ENCODE results near the gene NR4A1.

DNA sequence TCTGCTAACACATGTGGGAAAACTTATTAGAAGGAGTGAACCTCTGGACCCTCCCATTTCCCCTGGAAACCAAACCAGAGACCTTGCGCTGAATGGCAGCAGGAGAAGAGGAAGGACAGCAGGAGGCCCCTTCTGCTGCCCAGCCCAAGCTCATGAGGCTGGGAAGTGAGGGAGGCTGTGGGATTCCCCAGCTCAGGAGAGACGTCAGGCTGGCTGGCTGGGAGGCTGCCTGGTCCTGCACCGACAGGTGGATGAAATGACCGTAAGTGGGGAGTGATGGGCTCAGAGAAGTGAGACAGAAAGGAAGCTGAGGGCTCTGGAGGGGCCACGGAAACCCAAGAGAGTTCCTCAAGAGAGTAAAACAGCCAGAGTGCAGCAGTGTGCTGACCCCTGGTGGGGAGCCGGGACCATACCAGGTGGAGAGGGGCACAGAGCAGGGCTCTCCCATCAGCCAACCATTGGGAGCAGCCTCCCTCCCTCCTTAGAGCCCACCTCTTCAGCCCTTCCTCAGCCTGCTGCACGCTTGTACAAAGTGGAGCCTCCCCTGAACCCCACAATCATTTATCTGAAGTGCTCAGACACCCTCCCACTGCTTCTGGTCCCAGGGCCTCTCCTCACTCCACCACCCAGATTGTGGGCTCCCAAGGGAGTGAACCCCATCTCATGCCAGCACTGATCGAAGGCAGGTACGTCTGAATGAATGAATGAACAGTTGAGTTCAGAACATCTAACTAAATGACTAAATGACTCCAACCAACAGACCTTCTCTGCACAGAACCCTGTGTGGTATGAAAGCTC is 30.5 kb upstream of the NR4A1 start:
- TF ChIP-seq, protein P1, sequence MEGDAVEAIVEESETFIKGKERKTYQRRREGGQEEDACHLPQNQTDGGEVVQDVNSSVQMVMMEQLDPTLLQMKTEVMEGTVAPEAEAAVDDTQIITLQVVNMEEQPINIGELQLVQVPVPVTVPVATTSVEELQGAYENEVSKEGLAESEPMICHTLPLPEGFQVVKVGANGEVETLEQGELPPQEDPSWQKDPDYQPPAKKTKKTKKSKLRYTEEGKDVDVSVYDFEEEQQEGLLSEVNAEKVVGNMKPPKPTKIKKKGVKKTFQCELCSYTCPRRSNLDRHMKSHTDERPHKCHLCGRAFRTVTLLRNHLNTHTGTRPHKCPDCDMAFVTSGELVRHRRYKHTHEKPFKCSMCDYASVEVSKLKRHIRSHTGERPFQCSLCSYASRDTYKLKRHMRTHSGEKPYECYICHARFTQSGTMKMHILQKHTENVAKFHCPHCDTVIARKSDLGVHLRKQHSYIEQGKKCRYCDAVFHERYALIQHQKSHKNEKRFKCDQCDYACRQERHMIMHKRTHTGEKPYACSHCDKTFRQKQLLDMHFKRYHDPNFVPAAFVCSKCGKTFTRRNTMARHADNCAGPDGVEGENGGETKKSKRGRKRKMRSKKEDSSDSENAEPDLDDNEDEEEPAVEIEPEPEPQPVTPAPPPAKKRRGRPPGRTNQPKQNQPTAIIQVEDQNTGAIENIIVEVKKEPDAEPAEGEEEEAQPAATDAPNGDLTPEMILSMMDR (IDR thresholded peaks at IDR 0.05), result peak; percentile 42 to 67 (median 60)
- TF ChIP-seq POLR2A (IDR thresholded peaks at IDR 0.05), result no peak
